A549 treated with CpdA at 1 μM for 4 hours (cell line): ENCODE measurements around the gene CYP19A1. TPM values are rescaled to one million over a fixed set of nuclear protein-coding genes. Genes with fewer than 3 reads are reported as not detected.

Experiments
- total RNA-seq: library from RNA; stranded (reverse); fragments of 200-300 nt; extraction: Qiagen RNA extraction; gene quantifications from 5 replicates; pipeline ENCODE4 v1.2.3, GENCODE V29; 2022; ENCODE audit warnings: low read depth

CYP19A1 gene
- total RNA-seq: 0.15 to 0.28 TPM (median 0.19 TPM) in 3 of 5 replicates, not detected in the others

GRCh38 chr15:51338496-51338895 is at the start of gene CYP19A1:
Gene CYP19A1, minus strand, starts transcription at chr15:51338596. Its CDS starts 95,684 bp downstream, at chr15:51242912.

GRCh38 chr15:51341366-51342226 is 3.2 kb upstream of the CYP19A1 start, which contains the start of gene GLDN:
Gene GLDN, plus strand, starts transcription at chr15:51341655. Its CDS starts 30 bp downstream, at chr15:51341685.

Other genes with a start within 250 kb of the CYP19A1 start
- 3.9 to 6.0 TPM (median 4.7 TPM) in 5 replicates for gene TNFAIP8L3, start 243.7 kb downstream of the CYP19A1 start, total RNA-seq
- gene GLDN, start 3.1 kb upstream of the CYP19A1 start, total RNA-seq: not detected in 5 replicates